AG04450 (cell line): ENCODE results near the gene PROB1. TPM values are rescaled to one million over a fixed set of nuclear protein-coding genes. Genes with fewer than 3 reads are reported as not detected.
"Not testable (repeated sequence)": the region's sequence is repeated elsewhere in the genome, so short reads cannot be mapped to it uniquely, and the experiment has no call there.

Experiments
- CTCF ChIA-PET: fragments of 300-600, 350-600 bp; formaldehyde crosslinking; extraction: SDS; loops from one replicate; lab custom pipeline; 2022; ENCODE audit warnings: antibody characterized with exemption, inconsistent platforms; lab: Charles Lee
- POLR2A ChIA-PET: fragments of 350-600 bp; formaldehyde crosslinking; extraction: SDS; loops from one replicate; lab custom pipeline; 2021; ENCODE audit warnings: antibody characterized with exemption, inconsistent platforms; lab: Yijun Ruan, JAX
- DNase-seq: peaks from one replicate; pipeline ENCODE4 v3.0.0-alpha.2; 2011; ENCODE audit warnings: low read depth, low spot score
- H3K27ac ChIP-seq: one replicate; pipeline ENCODE4 v1.5.1; 2012; ENCODE audit warnings: low read depth, low read length, control low read depth
- H3K27me3 ChIP-seq: one replicate; pipeline ENCODE4 v1.6.0; 2012; ENCODE audit warnings: low read length; ENCODE audit not compliant: control insufficient read depth, insufficient read depth
- H3K4me3 ChIP-seq: 2 replicates; pipeline ENCODE4 v1.5.1; 2011; ENCODE audit warnings: mild to moderate bottlenecking, low read depth, low read length, control low read depth
- H3K9me3 ChIP-seq: 2 replicates; pipeline ENCODE4 v1.5.1; 2012; ENCODE audit warnings: low read length; ENCODE audit not compliant: control insufficient read depth, insufficient read depth
- CTCF ChIP-seq: IDR thresholded peaks from 2 replicates; pipeline ENCODE4 v1.5.1; 2011; ENCODE audit warnings: low read depth, low read length, control low read depth, inconsistent platforms
- polyA plus RNA-seq: library from polyadenylated mRNA; depleted of rRNA; stranded (reverse); fragments of >200 nt; gene quantifications from 2 replicates; pipeline ENCODE4 v1.2.3, GENCODE V29; 2011

The PROB1 gene
- polyA plus RNA-seq, 1 experiment: 0.19 TPM

DNA sequence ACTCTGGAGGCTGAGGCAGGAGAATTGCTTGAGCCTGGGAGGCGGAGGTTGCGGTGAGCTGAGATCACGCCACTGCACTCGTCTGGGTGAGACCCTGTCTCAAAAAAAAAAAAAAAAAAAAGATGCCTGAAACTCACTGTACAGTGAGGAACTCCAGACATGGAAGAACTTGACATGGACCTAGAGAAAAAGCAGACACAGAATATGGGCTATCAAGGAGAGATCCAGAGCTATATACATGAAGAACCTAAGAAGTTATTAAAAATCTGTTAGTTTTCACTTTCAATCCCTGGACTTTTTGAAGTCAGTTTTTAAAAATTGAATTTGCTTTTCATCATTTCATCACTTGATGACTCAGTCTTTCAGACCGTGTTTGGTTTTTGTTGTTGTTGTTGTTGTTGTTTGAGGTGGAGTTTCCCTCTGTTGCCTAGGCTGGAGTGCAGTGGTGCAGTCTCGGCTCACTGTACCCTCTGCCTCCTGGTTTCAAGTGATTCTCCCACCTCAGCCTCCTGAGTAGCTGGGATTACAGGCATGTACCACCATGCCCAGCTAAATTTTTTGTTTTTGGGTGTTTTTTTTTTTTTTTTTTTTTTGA, 33.0 kb downstream of the PROB1 start:
- H3K27ac ChIP-seq: no peak overlapping the region
- TF ChIP-seq CTCF: no peak
- no peak overlapping the region for H3K4me3 ChIP-seq
- H3K27me3 ChIP-seq: no peaks in the 10 kb centered on the region
- CTCF ChIA-PET: interaction anchor here (0.6 kb wide), 1 partner anchor 61 kb away, joined by 3 read pairs; no protein-coding TSS in a partner anchor
- POLR2A ChIA-PET: interaction anchor here (0.9 kb wide), 1 partner anchor 12 kb away, joined by 6 read pairs; no protein-coding TSS in a partner anchor
- H3K9me3 ChIP-seq: no peaks in the 10 kb centered on the region
- no peak for DNase-seq

DNA sequence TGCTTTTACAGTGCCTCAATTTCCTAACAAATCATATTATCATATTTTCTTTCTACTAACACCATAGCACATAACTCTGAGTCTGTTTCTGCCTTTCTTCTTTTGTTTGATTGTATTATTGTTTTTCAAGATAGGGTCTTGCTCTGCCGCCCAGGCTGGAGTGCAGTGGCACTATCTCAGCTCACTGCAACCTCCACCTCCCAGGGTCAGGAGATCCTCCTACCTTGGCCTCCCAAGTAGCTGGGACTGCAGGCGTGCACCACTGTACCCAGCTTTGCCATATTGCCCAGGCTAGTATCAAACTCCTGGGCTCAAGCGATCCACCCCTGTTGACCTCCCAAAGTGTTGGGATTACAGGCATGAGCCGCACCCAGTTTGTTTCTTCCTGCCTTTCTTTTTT, 34.5 kb downstream of the PROB1 start:
- Histone ChIP-seq H3K27ac (no peak overlapping the region), H3K27me3 (no peaks in the 10 kb centered on the region), H3K9me3 (no peaks in the 10 kb centered on the region), H3K4me3 (no peak overlapping the region)
- POLR2A ChIA-PET: interaction anchor here (0.9 kb wide), 1 partner anchor 19 kb away, joined by 4 read pairs; the partner anchor contains the start of gene PAIP2
- CTCF ChIA-PET: no interaction called here
- DNase-seq: no peak
- no peak for TF ChIP-seq CTCF

DNA sequence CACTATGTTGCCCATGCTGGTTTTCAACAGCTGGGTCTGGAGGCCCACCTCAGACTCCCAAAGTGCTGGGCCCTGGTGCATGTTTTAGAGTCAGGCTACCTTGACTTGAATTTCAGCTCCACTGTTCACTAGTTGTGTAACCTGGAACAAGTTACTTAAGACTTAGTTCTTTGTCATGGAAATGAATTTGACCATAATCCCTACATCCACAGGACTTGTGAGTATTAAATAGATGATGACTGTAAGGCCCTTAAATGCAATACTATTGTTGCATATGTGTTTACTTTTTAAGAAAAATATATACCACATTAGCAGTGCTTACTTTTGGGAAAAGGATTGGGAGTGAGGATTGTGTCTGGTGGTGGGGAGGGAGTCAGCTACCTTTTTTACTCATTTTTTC, 36.8 kb downstream of the PROB1 start:
- DNase-seq: no peak
- ChIA-PET CTCF (interaction anchor here (0.6 to 3.0 kb wide), 3 partner anchors 16 to 989 kb away, joined by 4 to 15 read pairs (median 7); partner anchors contain the start of gene PAIP2), POLR2A (no interaction called here)
- Histone ChIP-seq H3K27me3 (no peaks in the 10 kb centered on the region), H3K9me3 (peaks cover 3% of the 10 kb centered on the region; the same call in 1 of the 2 replicates), H3K27ac (no peak overlapping the region), H3K4me3 (no peak overlapping the region)
- no peak for TF ChIP-seq CTCF

DNA sequence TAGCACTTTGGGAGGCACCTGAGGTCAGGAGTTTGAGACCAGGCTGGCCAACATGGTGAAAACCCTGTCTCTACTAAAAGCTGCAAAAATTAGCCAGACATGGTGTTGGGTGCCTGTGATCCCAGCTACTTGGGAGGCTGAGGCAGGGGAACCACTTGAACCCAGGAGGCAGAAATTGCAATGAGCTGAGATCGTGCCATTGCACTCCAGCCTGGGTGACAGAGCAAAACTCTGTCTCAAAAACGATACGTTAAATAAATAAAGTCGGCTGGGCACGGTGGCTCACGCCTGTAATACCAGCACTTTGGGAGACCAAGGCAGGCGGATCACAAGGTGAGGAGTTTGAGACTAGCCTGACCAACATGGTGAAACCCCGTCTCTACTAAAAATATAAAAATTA, 39.0 kb downstream of the PROB1 start:
- CTCF ChIA-PET: interaction anchor here (0.6 to 3.0 kb wide), 2 partner anchors 14 to 44 kb away, joined by 3 to 15 read pairs; partner anchors contain the start of gene PAIP2
- H3K9me3 ChIP-seq, H3K4me3 ChIP-seq, H3K27me3 ChIP-seq, H3K27ac ChIP-seq, POLR2A ChIA-PET, DNase-seq: not testable (repeated sequence)

DNA sequence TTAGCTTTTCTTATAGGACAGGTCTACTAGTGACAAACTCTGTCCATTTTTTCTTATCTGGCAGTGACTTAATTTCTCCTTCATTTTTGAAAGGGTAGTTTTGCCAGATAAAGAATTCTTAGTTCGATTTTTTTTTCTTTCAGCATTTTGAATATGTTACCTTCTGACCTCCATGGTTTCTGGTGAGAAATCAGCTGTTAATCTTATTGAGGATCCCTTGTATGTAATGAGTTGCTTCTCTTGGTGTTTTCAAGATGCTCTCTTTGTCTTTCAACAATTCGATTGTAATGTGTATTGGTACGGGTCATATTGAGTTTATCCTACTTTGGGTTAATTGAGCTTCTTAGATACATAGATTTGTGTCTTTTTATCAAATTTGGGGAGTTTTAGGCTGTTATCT, 40.7 kb downstream of the PROB1 start:
- no peak for DNase-seq
- no peak for TF ChIP-seq CTCF
- H3K9me3 ChIP-seq: peaks cover 3% of the 10 kb centered on the region; the same call in 1 of the 2 replicates
- H3K27me3 ChIP-seq: no peaks in the 10 kb centered on the region
- POLR2A ChIA-PET: no interaction called here
- H3K27ac ChIP-seq: no peak overlapping the region
- CTCF ChIA-PET: interaction anchor here (1.3 kb wide), 1 partner anchor 12 kb away, joined by 3 read pairs; no protein-coding TSS in a partner anchor
- no peak overlapping the region for H3K4me3 ChIP-seq

DNA sequence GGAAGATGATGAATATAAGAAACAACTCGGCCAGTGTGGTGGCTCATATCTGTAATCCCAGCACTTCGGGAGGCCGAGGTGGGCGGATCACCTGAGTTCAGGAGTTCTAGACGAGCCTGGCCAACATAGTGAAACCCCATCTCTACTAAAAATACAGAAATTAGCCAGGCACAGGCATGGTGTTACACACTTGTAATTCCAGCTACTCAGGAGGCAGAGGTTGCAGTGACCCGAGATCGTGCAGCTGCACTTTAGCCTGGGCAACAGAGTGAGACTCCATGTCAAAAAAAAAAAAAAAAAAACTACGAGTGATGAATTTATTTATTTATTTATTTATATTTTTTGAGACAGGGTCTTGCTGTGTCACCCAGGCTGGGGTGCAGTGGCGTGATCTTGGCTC, 47.0 kb downstream of the PROB1 start:
- DNase-seq, H3K9me3 ChIP-seq, H3K27me3 ChIP-seq, CTCF ChIA-PET, H3K27ac ChIP-seq, H3K4me3 ChIP-seq: not testable (repeated sequence)
- POLR2A ChIA-PET: interaction anchor here (0.6 kb wide), 1 partner anchor 15 kb away, joined by 3 read pairs; no protein-coding TSS in a partner anchor

GRCh38 chr5:139345442-139345841, 49.5 kb downstream of the PROB1 start:
- H3K27me3 ChIP-seq, POLR2A ChIA-PET, H3K9me3 ChIP-seq, CTCF ChIA-PET, DNase-seq, H3K27ac ChIP-seq, H3K4me3 ChIP-seq: not testable (repeated sequence)
